Endothelial cell (in vitro differentiated cells): Measurements from ENCODE around the gene PACS2. TPM values are rescaled to one million over a fixed set of nuclear protein-coding genes. Genes with fewer than 3 reads are reported as not detected.

ENCODE experiments used
- DNase-seq: peaks from one replicate; pipeline ENCODE4 v3.0.0; 2021; ENCODE audit warnings: low spot score
- H3K27ac Mint-ChIP-seq: one replicate; pipeline ENCODE4 v1.8.0; 2021; ENCODE audit warnings: mixed read lengths, inconsistent platforms; ENCODE audit not compliant: unreplicated experiment
- H3K27me3 Mint-ChIP-seq: one replicate; pipeline ENCODE4 v1.8.0; 2021; ENCODE audit warnings: mild to moderate bottlenecking, moderate library complexity, mixed read lengths, inconsistent platforms; ENCODE audit not compliant: unreplicated experiment
- H3K36me3 Mint-ChIP-seq: one replicate; pipeline ENCODE4 v1.8.0; 2021; ENCODE audit warnings: mild to moderate bottlenecking, low read depth, mixed read lengths, inconsistent platforms; ENCODE audit not compliant: unreplicated experiment
- H3K4me1 Mint-ChIP-seq: one replicate; pipeline ENCODE4 v1.8.0; 2021; ENCODE audit warnings: mild to moderate bottlenecking, mixed read lengths, inconsistent platforms; ENCODE audit not compliant: unreplicated experiment
- H3K4me3 Mint-ChIP-seq: one replicate; pipeline ENCODE4 v1.8.0; 2021; ENCODE audit warnings: mild to moderate bottlenecking, mixed read lengths, inconsistent platforms; ENCODE audit not compliant: unreplicated experiment
- H3K9me3 Mint-ChIP-seq: one replicate; pipeline ENCODE4 v1.8.0; 2021; ENCODE audit warnings: mixed read lengths, inconsistent platforms; ENCODE audit not compliant: unreplicated experiment
- total RNA-seq: library from RNA; stranded (reverse); fragmentation: NEBNext Ultra II Directional; extraction: Animal tissue kit (Norgen Biotek cat#: 25700); gene quantifications from one replicate; pipeline ENCODE4 v1.2.1, GENCODE V29; 2021; ENCODE audit not compliant: unreplicated experiment
- TF ChIP-seq, protein P1 (sequence below): fragments of 200-600 bp; sonication (generic); IDR thresholded peaks from one replicate; pipeline ENCODE4 v1.5.0; 2021; ENCODE audit warnings: antibody characterized with exemption; ENCODE audit not compliant: unreplicated experiment

PACS2 gene
- total RNA-seq, 1 donor from 2014 or later, result 113 TPM

DNA sequence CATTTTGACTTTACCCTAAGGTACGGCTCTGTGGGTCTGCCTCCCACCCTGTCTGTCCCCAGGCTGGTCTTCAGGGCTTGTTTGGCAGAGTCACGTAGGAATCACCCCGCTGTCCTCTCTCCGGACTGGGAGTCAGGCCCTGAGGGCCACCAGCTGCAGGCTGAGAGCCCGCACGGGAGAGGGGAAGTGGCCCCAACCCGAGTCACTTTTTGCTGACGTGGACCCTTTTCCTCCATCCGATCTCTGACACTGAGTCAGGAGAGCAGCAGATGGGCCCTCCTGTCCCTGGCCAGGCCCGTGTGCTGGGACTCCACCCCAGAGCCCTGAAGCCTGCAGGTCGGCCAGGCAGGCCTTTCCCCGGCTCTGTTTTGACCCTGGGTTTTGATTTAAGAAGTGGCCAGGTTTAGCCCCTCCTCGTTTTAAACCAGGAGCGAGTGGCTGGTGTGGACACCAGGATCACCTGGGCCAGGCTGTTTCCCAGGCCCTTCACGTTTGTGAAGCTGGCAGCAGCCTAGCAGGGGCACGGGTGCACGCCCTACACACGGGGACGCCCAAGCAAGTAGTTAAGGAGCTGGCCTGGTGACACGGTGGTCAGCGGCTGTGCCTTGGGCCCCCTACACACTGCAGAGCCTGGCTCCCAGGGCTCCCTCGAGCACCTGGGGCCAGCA is 71.3 kb downstream of the PACS2 start:
- no peak for DNase-seq
- Mint-ChIP-seq H3K4me3 (no peak overlapping the region), H3K9me3 (no peaks in the 10 kb centered on the region), H3K4me1 (no peaks in the 10 kb centered on the region), H3K27ac (no peak overlapping the region), H3K27me3 (peaks cover 7% of the 10 kb centered on the region), H3K36me3 (peaks cover 6% of the 10 kb centered on the region)
- TF ChIP-seq, protein P1, sequence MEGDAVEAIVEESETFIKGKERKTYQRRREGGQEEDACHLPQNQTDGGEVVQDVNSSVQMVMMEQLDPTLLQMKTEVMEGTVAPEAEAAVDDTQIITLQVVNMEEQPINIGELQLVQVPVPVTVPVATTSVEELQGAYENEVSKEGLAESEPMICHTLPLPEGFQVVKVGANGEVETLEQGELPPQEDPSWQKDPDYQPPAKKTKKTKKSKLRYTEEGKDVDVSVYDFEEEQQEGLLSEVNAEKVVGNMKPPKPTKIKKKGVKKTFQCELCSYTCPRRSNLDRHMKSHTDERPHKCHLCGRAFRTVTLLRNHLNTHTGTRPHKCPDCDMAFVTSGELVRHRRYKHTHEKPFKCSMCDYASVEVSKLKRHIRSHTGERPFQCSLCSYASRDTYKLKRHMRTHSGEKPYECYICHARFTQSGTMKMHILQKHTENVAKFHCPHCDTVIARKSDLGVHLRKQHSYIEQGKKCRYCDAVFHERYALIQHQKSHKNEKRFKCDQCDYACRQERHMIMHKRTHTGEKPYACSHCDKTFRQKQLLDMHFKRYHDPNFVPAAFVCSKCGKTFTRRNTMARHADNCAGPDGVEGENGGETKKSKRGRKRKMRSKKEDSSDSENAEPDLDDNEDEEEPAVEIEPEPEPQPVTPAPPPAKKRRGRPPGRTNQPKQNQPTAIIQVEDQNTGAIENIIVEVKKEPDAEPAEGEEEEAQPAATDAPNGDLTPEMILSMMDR, result no peak

DNA sequence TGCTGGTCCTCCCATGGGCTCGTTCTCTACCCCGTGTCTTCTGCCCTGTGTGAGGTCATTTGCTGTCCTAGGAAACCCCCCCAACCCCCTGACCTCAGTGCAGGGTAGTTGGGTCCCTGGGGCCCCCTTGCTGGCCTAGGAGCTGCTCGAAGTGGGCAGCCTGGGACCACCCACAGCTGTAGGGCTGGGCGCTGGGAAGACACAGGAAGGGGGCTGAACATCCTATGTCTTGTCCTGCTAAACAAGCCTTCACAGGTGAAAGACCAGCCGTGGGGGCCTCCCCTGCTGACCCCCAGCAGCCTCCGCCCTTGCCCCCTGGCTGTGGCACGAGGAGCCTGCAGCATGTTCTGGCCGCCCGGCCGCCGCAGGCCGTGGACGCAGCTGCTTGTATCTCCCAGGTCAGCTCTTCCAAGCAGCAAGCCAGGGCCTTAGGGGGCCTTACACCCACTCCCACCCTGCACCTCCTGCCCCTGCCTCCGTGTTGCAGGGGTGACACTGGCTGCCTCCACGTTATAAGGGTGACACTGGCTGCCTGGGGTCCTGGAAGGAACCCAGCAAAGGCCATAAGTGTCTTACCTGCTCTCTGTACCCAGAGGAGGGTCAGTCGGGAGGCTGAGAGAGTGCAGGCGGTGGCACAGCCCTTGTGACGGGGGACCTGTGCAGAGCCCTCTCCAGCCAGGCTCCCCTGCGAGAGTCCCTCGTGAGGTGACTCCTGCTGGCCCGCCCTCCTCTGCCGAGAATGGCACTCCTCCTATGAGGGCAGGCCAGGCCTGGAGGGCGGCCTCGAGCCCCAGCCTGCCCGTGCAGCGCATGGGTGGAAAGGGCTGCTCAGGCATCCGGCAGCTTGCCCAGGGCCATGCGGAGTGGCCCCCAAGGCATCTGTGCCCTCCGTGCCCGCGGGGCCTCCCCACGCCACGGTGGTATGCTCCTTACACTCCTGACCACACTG is 72.3 kb downstream of the PACS2 start:
- no peak overlapping the region for H3K27ac Mint-ChIP-seq

DNA sequence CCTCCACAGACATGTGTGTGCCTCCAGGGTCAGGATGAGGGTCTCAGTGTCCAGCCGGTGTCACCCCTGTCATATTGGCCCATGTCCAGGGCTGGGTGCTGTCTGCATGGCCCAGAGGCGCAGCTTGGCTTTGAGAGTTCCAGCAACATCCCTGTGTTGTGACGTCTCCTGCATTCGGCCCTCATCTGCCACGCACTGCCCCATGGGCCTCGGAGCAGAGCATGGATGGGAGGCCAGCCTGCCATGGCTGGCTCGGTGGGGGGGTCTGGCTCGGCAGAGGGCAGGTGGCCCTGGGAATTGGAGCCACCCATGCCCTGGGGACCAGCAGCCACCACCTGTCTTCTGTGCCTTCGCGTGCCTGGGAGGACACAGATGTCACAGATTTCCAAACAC is 73.0 kb downstream of the PACS2 start:
- no peaks in the 10 kb centered on the region for H3K4me1 Mint-ChIP-seq
- H3K4me3 Mint-ChIP-seq, result no peak overlapping the region
- TF ChIP-seq, protein P1, result no peak
- no peaks in the 10 kb centered on the region for H3K9me3 Mint-ChIP-seq
- DNase-seq, result no peak
- H3K27ac Mint-ChIP-seq, result no peak overlapping the region
- H3K27me3 Mint-ChIP-seq, result peaks cover 8% of the 10 kb centered on the region
- H3K36me3 Mint-ChIP-seq, result peaks cover 6% of the 10 kb centered on the region

More for the DNA sequence above, 72.3 kb downstream of the PACS2 start:
- Mint-ChIP-seq H3K27me3 (peaks cover 7% of the 10 kb centered on the region), H3K4me3 (no peak overlapping the region), H3K9me3 (no peaks in the 10 kb centered on the region), H3K4me1 (no peaks in the 10 kb centered on the region), H3K36me3 (peaks cover 6% of the 10 kb centered on the region)
- TF ChIP-seq, protein P1, result no peak
- no peak for DNase-seq

DNA sequence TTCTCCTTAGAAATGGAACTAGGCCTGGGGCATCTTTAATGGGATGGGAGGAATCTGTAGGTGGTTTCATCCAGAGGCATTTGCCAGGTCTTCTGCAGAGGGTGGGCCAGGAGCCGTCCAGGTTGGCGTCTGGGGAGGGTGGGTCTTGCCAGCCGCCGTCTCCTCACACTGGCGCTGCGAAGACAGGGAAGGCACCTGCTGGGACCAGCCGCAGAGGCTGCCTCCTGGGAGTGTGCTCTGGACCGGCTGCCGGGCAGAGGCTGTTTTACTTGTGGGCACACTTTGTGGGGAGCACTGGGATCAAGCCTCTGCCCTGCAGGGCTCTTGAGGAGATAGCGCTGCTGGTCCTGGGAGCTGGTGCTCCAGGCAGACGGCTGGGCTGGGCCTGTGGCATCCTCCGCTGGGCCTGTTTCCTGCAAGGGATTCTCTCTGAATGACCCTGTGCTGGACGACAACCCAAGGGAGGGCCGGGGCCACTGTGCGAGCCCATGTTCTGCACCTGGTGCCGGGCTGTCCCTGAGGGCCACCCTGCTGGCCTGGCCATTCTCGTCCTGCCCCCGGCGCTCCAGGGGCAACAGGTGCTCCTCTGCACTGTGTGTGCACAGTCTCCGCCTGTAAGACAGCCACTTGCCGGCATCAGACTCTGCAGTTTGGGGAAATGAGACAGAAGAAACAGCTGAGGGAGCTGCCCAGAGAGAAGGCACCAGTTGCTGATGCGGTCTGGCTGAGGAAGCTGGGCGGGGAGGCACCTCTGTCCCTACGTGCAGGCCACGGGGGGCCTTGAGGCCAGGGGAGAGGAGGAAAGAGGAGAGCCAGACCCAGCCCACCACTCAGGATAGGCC is 73.8 kb downstream of the PACS2 start:
- no peak for DNase-seq
- Mint-ChIP-seq H3K9me3 (no peaks in the 10 kb centered on the region), H3K27ac (peak overlapping the region; percentile 36), H3K27me3 (peaks cover 10% of the 10 kb centered on the region), H3K4me1 (no peaks in the 10 kb centered on the region), H3K4me3 (peak overlapping the region; percentile 47), H3K36me3 (peaks cover 6% of the 10 kb centered on the region)
- TF ChIP-seq, protein P1, result no peak
